T-helper 2 cell treated with Interferon-gamma antibody and Interleukin-4, amounts not matched to agents 100 ng/mL and 5 ng/mL, for 36 hours (primary cell): ENCODE data around the gene SEC16A. TPM values are rescaled to one million over a fixed set of nuclear protein-coding genes. Genes with fewer than 3 reads are reported as not detected.

Experiments used
- intact Hi-C: fragments of 100-400 bp; cut with micrococcal nuclease; formaldehyde crosslinking; loops from one replicate; pipeline ENCODE4 v1.15.1; 2023
- total RNA-seq: library from RNA; stranded (reverse); gene quantifications from 2 replicates; pipeline ENCODE4 v1.2.3, GENCODE V29; 2022

Gene SEC16A
- total RNA-seq, 1 donor from 2014 or later: 72.5 TPM

GRCh38 chr9:136403915-136404800 is 78.7 kb downstream of the SEC16A start:
- intact Hi-C loops: loop anchor here (10.0 kb wide), 1 partner anchor 131 kb away; no protein-coding TSS in a partner anchor

GRCh38 chr9:136403538-136403914 is 79.3 kb downstream of the SEC16A start:
- intact Hi-C loops: loop anchor here (10.0 kb wide), 1 partner anchor 131 kb away; no protein-coding TSS in a partner anchor

- intact Hi-C loops: loop anchor here (10.0 kb wide), 1 partner anchor 133 kb away; no protein-coding TSS in a partner anchor
These were observed 80.8 kb downstream of the SEC16A start for GRCh38 chr9:136402067-136402466.

GRCh38 chr9:136401173-136401922 is 81.5 kb downstream of the SEC16A start:
- intact Hi-C loops: loop anchor here (2.0 to 10.0 kb wide), 3 partner anchors 39 to 133 kb away; partner anchors contain the start of genes DNLZ and SEC16A

GRCh38 chr9:136400038-136400834 is 82.6 kb downstream of the SEC16A start, which contains the start of gene SNAPC4:
Gene SNAPC4 (minus strand): TSS chr9:136400170. CDS start chr9:136398428, 1,742 bp downstream.
- intact Hi-C loops: loop anchor here (1.0 to 10.0 kb wide), 6 partner anchors 10 to 135 kb away; partner anchors contain the start of genes DNLZ, ENTR1, INPP5E and PMPCA

- intact Hi-C loops: loop anchor here (1.0 to 10.0 kb wide), 6 partner anchors 11 to 135 kb away; partner anchors contain the start of genes DNLZ, ENTR1, INPP5E and PMPCA
These were observed 83.4 kb downstream of the SEC16A start for GRCh38 chr9:136399176-136400037.

- intact Hi-C loops: no loop called here
These were observed 84.6 kb downstream of the SEC16A start for GRCh38 chr9:136398286-136398685.

GRCh38 chr9:136397643-136398042 is 85.2 kb downstream of the SEC16A start:
- intact Hi-C loops: no loop called here

GRCh38 chr9:136396219-136396515 is 86.7 kb downstream of the SEC16A start:
- intact Hi-C loops: no loop called here

GRCh38 chr9:136395345-136396218 is 87.3 kb downstream of the SEC16A start:
- intact Hi-C loops: no loop called here

GRCh38 chr9:136395020-136395340 is 87.9 kb downstream of the SEC16A start:
- intact Hi-C loops: no loop called here

- intact Hi-C loops: no loop called here
These were observed 88.4 kb downstream of the SEC16A start for GRCh38 chr9:136394312-136395019.

GRCh38 chr9:136393531-136393930 is 89.3 kb downstream of the SEC16A start:
- intact Hi-C loops: no loop called here

GRCh38 chr9:136392538-136393449 is 90.0 kb downstream of the SEC16A start:
- intact Hi-C loops: no loop called here

GRCh38 chr9:136391737-136392537 is 90.9 kb downstream of the SEC16A start:
- intact Hi-C loops: no loop called here
